Spleen (tissue), 13 donors: ENCODE results near the gene MYO1A. TPM values are rescaled to one million over a fixed set of nuclear protein-coding genes. Genes with fewer than 3 reads are reported as not detected.

Source experiments
- DNase-seq: peaks from one replicate; pipeline ENCODE4 v3.0.0-alpha.2; 2020
- H3K27ac ChIP-seq, 8 donors: fragments of 200-600 bp; sonication (generic) in 7 of 8; 1 replicate in 4 of 8; 2 replicates in 4 of 8; pipeline versions ENCODE4 v1.5.0 to v1.8.0; 2016 to 2021; ENCODE audit warnings: inconsistent platforms in 4 of 8, mild to moderate bottlenecking in 4 of 8, moderate library complexity in 1 of 8
- H3K27me3 ChIP-seq, 7 donors: fragments of 200-600 bp; sonication (generic) in 6 of 7; replicated peaks in 1 of 7; 1 replicate in 4 of 7; 2 replicates in 3 of 7; pipeline versions ENCODE4 v1.5.0 to v1.8.0; 2016 to 2021; ENCODE audit warnings: inconsistent platforms in 3 of 7, mild to moderate bottlenecking in 1 of 7
- H3K36me3 ChIP-seq, 6 donors: fragments of 200-600 bp; sonication (generic) in 5 of 6; 1 replicate in 4 of 6; 2 replicates in 2 of 6; pipeline versions ENCODE4 v1.5.0 to v1.8.0; 2016 to 2021; ENCODE audit warnings: inconsistent platforms in 2 of 6
- H3K4me1 ChIP-seq, 6 donors: fragments of 200-600 bp; sonication (generic) in 5 of 6; 1 replicate in 3 of 6; 2 replicates in 3 of 6; pipeline versions ENCODE4 v1.5.0 to v1.8.0; 2016 to 2021; ENCODE audit warnings: inconsistent platforms in 3 of 6
- H3K4me3 ChIP-seq, 8 donors: fragments of 200-600 bp; sonication (generic) in 7 of 8; 1 replicate in 4 of 8; 2 replicates in 4 of 8; pipeline versions ENCODE4 v1.5.0 to v1.8.0; 2016 to 2021; ENCODE audit warnings: inconsistent platforms in 4 of 8, mild to moderate bottlenecking in 4 of 8, moderate library complexity in 2 of 8
- H3K9me3 ChIP-seq, 8 donors: fragments of 200-600 bp; sonication (generic) in 7 of 8; 1 replicate in 4 of 8; 2 replicates in 4 of 8; pipeline versions ENCODE4 v1.5.0 to v1.8.0; 2016 to 2021; ENCODE audit warnings: inconsistent platforms in 4 of 8
- POLR2A ChIP-seq, 3 donors: fragments of 450-650 bp; IDR thresholded peaks; one replicate each; pipeline ENCODE4 v1.5.1; 2017; ENCODE audit warnings: antibody characterized with exemption in 3 of 3, mild to moderate bottlenecking in 1 of 3
- POLR2AphosphoS5 ChIP-seq, 3 donors: sonication (generic); formaldehyde crosslinking; IDR thresholded peaks; one replicate each; pipeline ENCODE4 v1.5.1; 2017; ENCODE audit warnings: antibody characterized with exemption in 3 of 3
- WGBS, 5 donors: extraction: QIAGEN DNeasy Blood & Tissue Kit in 3 of 5; methylation state at CpG; one replicate each; pipeline versions ENCODE4 v1.1.5 to v1.1.7; 2013 to 2018; 5-methylcytosine and 5-hydroxymethylcytosine counted together
- intact Hi-C: fragments of 100-400 bp; cut with DNase I; formaldehyde crosslinking; loops from one replicate; pipeline ENCODE4 v1.15.0; 2023; ENCODE audit warnings: low total_unique reads
- long read RNA-seq, 2 donors: transcript quantifications; one replicate each; lab custom pipeline, GENCODE V29; 2026
- polyA plus RNA-seq, 3 donors: library from polyadenylated mRNA; stranded (reverse); fragments of 200-250 nt; gene quantifications; one replicate each; pipeline ENCODE4 v1.2.1, GENCODE V29; 2013
- total RNA-seq, 7 donors: library from RNA; depleted of rRNA in 3 of 7; stranded (reverse); fragments of >200 nt in 3 of 7; fragmentation: NEBNext Ultra II Directional in 4 of 7; extraction: Animal tissue kit (Norgen Biotek cat#: 25700) in 4 of 7; gene quantifications; one replicate each; pipeline versions ENCODE4 v1.1.0 to v1.2.1, GENCODE V29; 2016 to 2021
- TF ChIP-seq, protein P1 (sequence below), 11 experiments: fragments of 200-600 bp in 7 of 11; fragments of 450-650 bp in 4 of 11; sonication (generic) in 4 of 11; IDR thresholded peaks in 8 of 11; conservative IDR thresholded peaks in 3 of 11; 1 replicate in 7 of 11; 2 replicates in 4 of 11; pipeline versions ENCODE4 v1.4.0 to v1.8.0; 2016 to 2021; ENCODE audit warnings: antibody characterized with exemption in 11 of 11, inconsistent platforms in 4 of 11, mild to moderate bottlenecking in 1 of 11
- donor health status: healthy with polysubstance abuse.
- donor health status: DM: no; HTN: no; CAD: no; lungs with moderate emphysema.
- donor health status: DM: no; HTN: no; CAD: no.
- donor health status: Bipolar disorder and iron deficiency.
- donor health status: healthy.
- donor health status: DM: no; HTN: no; CAD: no.
- donor health status: DM: yes; HTN: yes; CAD: no.

MYO1A gene
- total RNA-seq = 1 to 10 TPM in 1 of 7 donors, under 1 TPM in 5, not detected in 1; 0.14 to 1.4 (median 0.48) TPM
- under 1 TPM; 0.12 to 0.22 (median 0.20) TPM for polyA plus RNA-seq
- long read RNA-seq, donor 1 = 0 reads
- long read RNA-seq, donor 2 = 0 reads

DNA sequence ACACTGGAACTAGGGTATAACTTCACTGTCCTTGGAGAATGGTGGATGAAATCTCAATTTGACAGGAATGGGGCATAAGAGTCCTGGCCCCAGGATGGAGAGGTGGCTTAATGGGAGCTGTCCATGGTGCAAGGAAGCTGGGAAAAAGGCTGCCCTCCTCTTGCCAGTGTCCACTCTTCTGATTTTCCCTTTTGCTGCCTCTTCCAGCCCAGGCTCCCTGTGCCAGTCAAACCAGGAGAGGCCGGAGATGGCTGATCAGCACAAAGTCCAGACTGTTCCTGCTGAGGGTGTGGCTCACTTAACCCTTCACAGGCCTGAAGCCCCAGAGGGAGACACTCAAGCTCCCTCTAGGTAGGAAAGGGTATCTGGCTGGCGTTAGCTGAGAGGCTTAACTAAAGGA is at the start of gene MYO1A:
TSS of gene MYO1A (minus strand) at position 240 of the 400 bp plus-strand sequence. CDS start 1,806 bp downstream, outside the sequence.
- DNase-seq = no peak
- Histone ChIP-seq H3K27me3 (no peaks in the 10 kb centered on the region), H3K36me3 (no peaks in the 10 kb centered on the region), H3K9me3 (no peaks in the 10 kb centered on the region), H3K4me1 (peaks cover 0 to 40% (median 28%) of the 10 kb centered on the region in 6 donors), H3K4me3 (no peak within 1 kb of the TSS), H3K27ac (no peak within 1 kb of the TSS)
- WGBS, 5 donors = 58 to 91% (median 77%) methylated on average over 2 of the region's 2 CpGs
- TF ChIP-seq, protein P1, sequence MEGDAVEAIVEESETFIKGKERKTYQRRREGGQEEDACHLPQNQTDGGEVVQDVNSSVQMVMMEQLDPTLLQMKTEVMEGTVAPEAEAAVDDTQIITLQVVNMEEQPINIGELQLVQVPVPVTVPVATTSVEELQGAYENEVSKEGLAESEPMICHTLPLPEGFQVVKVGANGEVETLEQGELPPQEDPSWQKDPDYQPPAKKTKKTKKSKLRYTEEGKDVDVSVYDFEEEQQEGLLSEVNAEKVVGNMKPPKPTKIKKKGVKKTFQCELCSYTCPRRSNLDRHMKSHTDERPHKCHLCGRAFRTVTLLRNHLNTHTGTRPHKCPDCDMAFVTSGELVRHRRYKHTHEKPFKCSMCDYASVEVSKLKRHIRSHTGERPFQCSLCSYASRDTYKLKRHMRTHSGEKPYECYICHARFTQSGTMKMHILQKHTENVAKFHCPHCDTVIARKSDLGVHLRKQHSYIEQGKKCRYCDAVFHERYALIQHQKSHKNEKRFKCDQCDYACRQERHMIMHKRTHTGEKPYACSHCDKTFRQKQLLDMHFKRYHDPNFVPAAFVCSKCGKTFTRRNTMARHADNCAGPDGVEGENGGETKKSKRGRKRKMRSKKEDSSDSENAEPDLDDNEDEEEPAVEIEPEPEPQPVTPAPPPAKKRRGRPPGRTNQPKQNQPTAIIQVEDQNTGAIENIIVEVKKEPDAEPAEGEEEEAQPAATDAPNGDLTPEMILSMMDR (IDR thresholded peaks at IDR 0.05 in 8 of 11, conservative IDR thresholded peaks at IDR 0.05 in 3 of 11) = no peak
- no peak for TF ChIP-seq POLR2AphosphoS5 (IDR thresholded peaks at IDR 0.05)
- TF ChIP-seq POLR2A (IDR thresholded peaks at IDR 0.05) = no peak
- intact Hi-C loops = no loop called here

- Histone ChIP-seq H3K4me3 (no peak overlapping the region), H3K36me3 (peaks cover 0 to 100% (median 81%) of the 10 kb centered on the region in 6 donors), H3K4me1 (peaks cover 0 to 78% (median 17%) of the 10 kb centered on the region in 6 donors), H3K9me3 (no peaks in the 10 kb centered on the region), H3K27ac (peak overlapping the region in 4 of 8 donors; percentile 22 to 50 (median 38)), H3K27me3 (no peaks in the 10 kb centered on the region)
- intact Hi-C loops = no loop called here
- TF ChIP-seq, protein P1 (IDR thresholded peaks at IDR 0.05 in 8 of 11, conservative IDR thresholded peaks at IDR 0.05 in 3 of 11) = no peak
- no peak for TF ChIP-seq POLR2AphosphoS5 (IDR thresholded peaks at IDR 0.05)
- no peak for TF ChIP-seq POLR2A (IDR thresholded peaks at IDR 0.05)
- WGBS, 5 donors = 54 to 71% (median 64%) methylated on average over 10 to 11 of the region's 11 CpGs
- DNase-seq = no peak
These were observed 49.3 kb upstream of the MYO1A start for GRCh38 chr12:57099047-57099714.

GRCh38 chr12:57098546-57098945 is 48.6 kb upstream of the MYO1A start:
- peak overlapping the region in 3 of 8 donors; percentile 26 to 50 (median 50) for H3K27ac ChIP-seq
- peaks cover 2 to 78% (median 23%) of the 10 kb centered on the region in 6 donors for H3K4me1 ChIP-seq
- peaks cover 0 to 94% (median 74%) of the 10 kb centered on the region in 6 donors for H3K36me3 ChIP-seq
- H3K4me3 ChIP-seq = no peak overlapping the region
- intact Hi-C loops = no loop called here
- no peak for DNase-seq
- WGBS, 5 donors = 80 to 100% (median 89%) methylated on average over 1 of the region's 1 CpG
- TF ChIP-seq, protein P1 (IDR thresholded peaks at IDR 0.05 in 8 of 11, conservative IDR thresholded peaks at IDR 0.05 in 3 of 11) = no peak
- TF ChIP-seq POLR2AphosphoS5 (IDR thresholded peaks at IDR 0.05) = no peak
- TF ChIP-seq POLR2A (IDR thresholded peaks at IDR 0.05) = no peak
- no peaks in the 10 kb centered on the region for H3K9me3 ChIP-seq
- H3K27me3 ChIP-seq = no peaks in the 10 kb centered on the region

- Histone ChIP-seq H3K4me3 (no peak overlapping the region), H3K27ac (no peak overlapping the region), H3K4me1 (peaks cover 12 to 78% (median 31%) of the 10 kb centered on the region in 6 donors), H3K9me3 (no peaks in the 10 kb centered on the region), H3K27me3 (no peaks in the 10 kb centered on the region), H3K36me3 (peaks cover 0 to 94% (median 73%) of the 10 kb centered on the region in 6 donors)
- 88 to 94% (median 92%) methylated on average over 8 of the region's 8 CpGs for WGBS, 5 donors
- TF ChIP-seq POLR2A (IDR thresholded peaks at IDR 0.05) = no peak
- TF ChIP-seq POLR2AphosphoS5 (IDR thresholded peaks at IDR 0.05) = no peak
- TF ChIP-seq, protein P1 (IDR thresholded peaks at IDR 0.05 in 8 of 11, conservative IDR thresholded peaks at IDR 0.05 in 3 of 11) = no peak
- intact Hi-C loops = no loop called here
- DNase-seq = no peak
These were observed 47.6 kb upstream of the MYO1A start for GRCh38 chr12:57097554-57097835.
